A673 (cell line): ENCODE measurements around the gene TOMM40L.

Source experiments
- CTCF ChIP-seq: fragments of 300-800, 200-600 bp; sonication (generic); conservative IDR thresholded peaks from 2 replicates; pipeline ENCODE4 v1.5.1; 2017; ENCODE audit warnings: low read depth, mild to moderate bottlenecking, antibody characterized with exemption, low read length, moderate library complexity, mixed read lengths
- EZH2 ChIP-seq: fragments of 200-600 bp; sonication (generic); IDR thresholded peaks from 2 replicates; pipeline ENCODE4 v1.6.1; 2017; ENCODE audit warnings: borderline replicate concordance, low read depth, mild to moderate bottlenecking, mixed read lengths, antibody characterized with exemption, low read length; ENCODE audit not compliant: poor library complexity, severe bottlenecking

GRCh38 chr1:161193561-161194235, 32.2 kb upstream of the TOMM40L start:
- TF ChIP-seq CTCF (no peak), EZH2 (no peak)
